GM21515 (cell line): ENCODE measurements around the gene ALDH16A1.
"Not testable (repeated sequence)": the region's sequence is repeated elsewhere in the genome, so short reads cannot be mapped to it uniquely, and the experiment has no call there.

Source experiments
- ATAC-seq: cut with Tn5 transposase; IDR thresholded peaks from one replicate; pipeline ENCODE4 v1.9.1; 2021; ENCODE audit not compliant: unreplicated experiment

The ALDH16A1 gene

GRCh38 chr19:49461656-49462055, 8.6 kb downstream of the ALDH16A1 start:
- ATAC-seq: no peak

- ATAC-seq: no peak
Measured at GRCh38 chr19:49462492-49462891, 9.5 kb downstream of the ALDH16A1 start.

GRCh38 chr19:49463960-49464740, 11.1 kb downstream of the ALDH16A1 start:
- no peak for ATAC-seq

GRCh38 chr19:49465371-49465770, 12.3 kb downstream of the ALDH16A1 start:
- ATAC-seq: no peak

GRCh38 chr19:49468199-49468598, 15.2 kb downstream of the ALDH16A1 start:
- no peak for ATAC-seq

GRCh38 chr19:49468746-49469447, 15.9 kb downstream of the ALDH16A1 start:
- ATAC-seq: peak; percentile 49

GRCh38 chr19:49469828-49470614, 17.0 kb downstream of the ALDH16A1 start:
- peak; percentile 43 for ATAC-seq

- ATAC-seq: no peak
Measured at GRCh38 chr19:49470615-49470978, 17.6 kb downstream of the ALDH16A1 start.

- no peak for ATAC-seq
Measured at GRCh38 chr19:49472936-49473335, 19.9 kb downstream of the ALDH16A1 start.

- not testable (repeated sequence) for ATAC-seq
Measured at GRCh38 chr19:49473501-49473867, 20.5 kb downstream of the ALDH16A1 start.

- ATAC-seq: no peak
Measured at GRCh38 chr19:49473868-49474541, 21.0 kb downstream of the ALDH16A1 start, which contains the start of gene FLT3LG. FLT3LG (plus strand) TSS chr19:49474215; CDS start chr19:49474640, 425 bp downstream.

- ATAC-seq: no peak
Measured at GRCh38 chr19:49474542-49474924, 21.5 kb downstream of the ALDH16A1 start.

GRCh38 chr19:49475191-49475917, 22.3 kb downstream of the ALDH16A1 start:
- no peak for ATAC-seq

GRCh38 chr19:49475995-49476880, 23.2 kb downstream of the ALDH16A1 start:
- ATAC-seq: no peak

- no peak for ATAC-seq
Measured at GRCh38 chr19:49479975-49480628, 27.1 kb downstream of the ALDH16A1 start.

- no peak for ATAC-seq
Measured at GRCh38 chr19:49481020-49481683, 28.1 kb downstream of the ALDH16A1 start.

GRCh38 chr19:49486232-49486631, 33.2 kb downstream of the ALDH16A1 start:
- ATAC-seq: no peak

GRCh38 chr19:49486710-49487276, 33.8 kb downstream of the ALDH16A1 start:
- no peak for ATAC-seq
